SU-DHL-6 (cell line): Measurements from ENCODE around the gene MINDY1.

Experiments
- H2AFZ ChIP-seq: fragments of 200-600 bp; sonication (generic); 2 replicates; pipeline ENCODE4 v1.6.1; 2014; ENCODE audit warnings: low read depth, mild to moderate bottlenecking, moderate library complexity, mixed read lengths, antibody characterized with exemption, low read length; ENCODE audit not compliant: severe bottlenecking
- H3F3A ChIP-seq: fragments of 200-600 bp; shearing (Covaris generic); 2 replicates; pipeline ENCODE4 v1.6.0; 2016; ENCODE audit warnings: antibody characterized with exemption, mild to moderate bottlenecking; ENCODE audit not compliant: insufficient read depth
- H3K27ac ChIP-seq: fragments of 200-600 bp; sonication (generic); 2 replicates; pipeline ENCODE4 v1.5.1; 2016; ENCODE audit warnings: low read depth, mild to moderate bottlenecking, low read length, moderate library complexity, mixed read lengths
- H3K27me3 ChIP-seq: fragments of 200-600 bp; sonication (generic), shearing (Covaris generic); 2 replicates; pipeline ENCODE4 v1.6.0; 2014; ENCODE audit warnings: mild to moderate bottlenecking, low read length
- H3K36me3 ChIP-seq: fragments of 200-600 bp; sonication (generic); 2 replicates; pipeline ENCODE4 v1.6.1; 2014; ENCODE audit warnings: mild to moderate bottlenecking, low read length, mixed read lengths
- H3K4me2 ChIP-seq: fragments of 300-600, 200-600 bp; shearing (Covaris generic), sonication (generic); 2 replicates; pipeline ENCODE4 v1.6.0; 2014; ENCODE audit warnings: low read length, low read depth, mild to moderate bottlenecking; ENCODE audit not compliant: poor library complexity, severe bottlenecking
- H3K4me3 ChIP-seq: fragments of 200-600 bp; sonication (generic); 2 replicates; pipeline ENCODE4 v1.5.1; 2014; ENCODE audit warnings: antibody characterized with exemption, low read length, mild to moderate bottlenecking, mixed read lengths; ENCODE audit not compliant: insufficient read depth, poor library complexity, severe bottlenecking
- H3K79me2 ChIP-seq: fragments of 200-600 bp; sonication (generic); 2 replicates; pipeline ENCODE4 v1.6.1; 2014; ENCODE audit warnings: mild to moderate bottlenecking, low read length, moderate library complexity; ENCODE audit not compliant: insufficient read depth
- H3K9ac ChIP-seq: fragments of 200-600 bp; sonication (generic); 2 replicates; pipeline ENCODE4 v1.7.0; 2014; ENCODE audit warnings: mild to moderate bottlenecking, low read length
- H3K9me2 ChIP-seq: fragments of 200-600 bp; sonication (generic); replicated peaks from 2 replicates; pipeline ENCODE4 v1.6.1; 2014; ENCODE audit warnings: low read length; ENCODE audit not compliant: insufficient read depth
- H3K9me3 ChIP-seq: fragments of 200-600 bp; sonication (generic); 2 replicates; pipeline ENCODE4 v1.6.1; 2014; ENCODE audit warnings: low read length, mixed read lengths; ENCODE audit not compliant: insufficient read depth
- H4K20me1 ChIP-seq: fragments of 200-600 bp; sonication (generic); 2 replicates; pipeline ENCODE4 v1.6.1; 2014; ENCODE audit warnings: low read depth, mild to moderate bottlenecking, antibody characterized with exemption, low read length, moderate library complexity, mixed read lengths
- CTCF ChIP-seq: fragments of 200-600 bp; sonication (generic); IDR thresholded peaks from one replicate; pipeline ENCODE4 v1.5.1; 2017; ENCODE audit warnings: antibody characterized with exemption, mild to moderate bottlenecking, low read length, moderate library complexity; ENCODE audit not compliant: insufficient read depth, poor library complexity, severe bottlenecking
- EZH2phosphoT487 ChIP-seq: fragments of 200-600 bp; sonication (generic), shearing (Covaris generic); conservative IDR thresholded peaks from 2 replicates; pipeline ENCODE4 v1.6.1; 2018; ENCODE audit warnings: mild to moderate bottlenecking, antibody characterized with exemption, low read length, moderate library complexity, mixed read lengths

Gene MINDY1

DNA sequence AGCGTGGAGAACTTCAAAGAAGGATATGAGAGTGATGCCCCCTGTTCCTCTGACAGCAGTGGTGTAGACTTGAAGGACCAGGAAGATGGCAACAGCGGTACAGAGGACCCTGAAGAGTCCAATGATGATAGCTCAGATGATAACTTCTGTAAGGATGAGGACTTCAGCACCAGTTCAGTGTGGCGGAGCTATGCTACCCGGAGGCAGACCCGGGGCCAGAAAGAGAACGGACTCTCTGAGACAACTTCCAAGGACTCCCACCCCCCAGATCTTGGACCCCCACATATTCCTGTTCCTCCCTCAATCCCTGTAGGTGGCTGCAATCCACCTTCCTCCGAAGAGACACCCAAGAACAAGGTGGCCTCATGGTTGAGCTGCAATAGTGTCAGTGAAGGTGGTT, 46.1 kb downstream of the MINDY1 start:
- Histone ChIP-seq H3K4me2 (no peak overlapping the region), H3F3A (no peaks in the 10 kb centered on the region; the same call in 1 of the 2 replicates), H3K27ac (no peak overlapping the region), H3K36me3 (peaks cover 11% of the 10 kb centered on the region; the same call in 1 of the 2 replicates), H4K20me1 (no peaks in the 10 kb centered on the region), H3K9me2 (no peaks in the 10 kb centered on the region), H3K9ac (no peak overlapping the region), H3K79me2 (no peaks in the 10 kb centered on the region), H3K27me3 (no peaks in the 10 kb centered on the region), H3K4me3 (no peak overlapping the region), H2AFZ (no peak overlapping the region), H3K9me3 (no peaks in the 10 kb centered on the region)
- TF ChIP-seq CTCF (no peak), EZH2phosphoT487 (no peak)

- H4K20me1 ChIP-seq = no peaks in the 10 kb centered on the region
- peaks cover 9% of the 10 kb centered on the region; the same call in 1 of the 2 replicates for H3K36me3 ChIP-seq
Measured at GRCh38 chr1:150957666-150958065, 49.0 kb downstream of the MINDY1 start.

DNA sequence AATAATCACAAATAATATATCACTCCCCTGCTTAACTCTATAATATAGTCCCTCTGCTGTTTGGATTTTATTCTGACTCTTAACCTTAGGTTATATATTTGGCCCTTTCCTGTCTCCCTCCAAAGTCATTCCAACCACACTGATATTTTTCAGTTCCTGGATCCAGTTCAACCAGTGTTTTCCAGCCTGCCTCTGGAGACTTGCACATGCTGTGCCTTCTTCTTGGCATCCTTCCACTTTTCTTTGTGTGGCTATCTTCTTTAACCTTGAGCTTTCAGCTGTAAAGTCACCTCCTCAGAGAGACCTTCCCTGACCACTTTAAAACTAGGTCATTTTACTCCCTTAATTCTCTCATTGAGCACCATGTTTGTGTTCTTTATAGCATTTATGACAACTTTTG, 51.4 kb downstream of the MINDY1 start:
- H3F3A ChIP-seq = no peaks in the 10 kb centered on the region

More at GRCh38 chr1:150957666-150958065, 49.0 kb downstream of the MINDY1 start:
- Histone ChIP-seq H3K27ac (no peak overlapping the region), H3K9me2 (no peaks in the 10 kb centered on the region), H3K9me3 (no peaks in the 10 kb centered on the region), H3K27me3 (no peaks in the 10 kb centered on the region), H3K4me2 (no peak overlapping the region), H3F3A (no peaks in the 10 kb centered on the region), H3K9ac (no peak overlapping the region), H2AFZ (no peak overlapping the region), H3K79me2 (no peaks in the 10 kb centered on the region), H3K4me3 (no peak overlapping the region)
- TF ChIP-seq EZH2phosphoT487 (no peak), CTCF (no peak)

More for the DNA sequence above, 51.4 kb downstream of the MINDY1 start:
- H3K9me3 ChIP-seq = no peaks in the 10 kb centered on the region
- no peak overlapping the region for H3K4me3 ChIP-seq
- no peaks in the 10 kb centered on the region for H3K27me3 ChIP-seq
- H4K20me1 ChIP-seq = no peaks in the 10 kb centered on the region
- no peak overlapping the region for H3K9ac ChIP-seq
- H3K9me2 ChIP-seq = no peaks in the 10 kb centered on the region
- TF ChIP-seq CTCF (no peak), EZH2phosphoT487 (no peak)
- H3K36me3 ChIP-seq = peaks cover 19% of the 10 kb centered on the region; the same call in 1 of the 2 replicates
- no peak overlapping the region for H2AFZ ChIP-seq
- no peaks in the 10 kb centered on the region for H3K79me2 ChIP-seq
- no peak overlapping the region for H3K4me2 ChIP-seq
- H3K27ac ChIP-seq = no peak overlapping the region
